ENCODE measurements around the gene PLEKHM2.

GRCh38 chr1:15678578-15678977 is 5.5 kb upstream of the PLEKHM2 start:
- TF ChIP-seq CTCF (IDR thresholded peaks at IDR 0.05; ENCODE audit: poor library complexity) (no peak), EZH2 (IDR thresholded peaks at IDR 0.05; ENCODE audit: borderline replicate concordance) (no peak), EZH2phosphoT487 (IDR thresholded peaks at IDR 0.05; ENCODE audit: low read depth, severe bottlenecking, unreplicated experiment) (no peak)

Data from hepatocyte (in vitro differentiated cells).